Activated CD8-positive, alpha-beta memory T cell treated with anti-CD3 and anti-CD28 coated beads for 36 hours (primary cell): ENCODE data around the gene SIRPB2. TPM values are rescaled to one million over a fixed set of nuclear protein-coding genes. Genes with fewer than 3 reads are reported as not detected.

Experiments
- CTCF ChIA-PET: fragments of 350-600 bp; sonication (Branson Sonifier 250); formaldehyde crosslinking; loops from one replicate; lab custom pipeline; 2021; ENCODE audit warnings: antibody characterized with exemption; lab: Charles Lee
- POLR2A ChIA-PET: fragments of 350-600 bp; sonication (Branson Sonifier 250); formaldehyde crosslinking; loops from one replicate; lab custom pipeline; 2021; ENCODE audit warnings: antibody characterized with exemption; lab: Charles Lee
- total RNA-seq, 2 experiments: library from RNA; stranded (reverse); gene quantifications; one replicate each; pipeline ENCODE4 v1.2.3, GENCODE V29; 2021

Gene SIRPB2
- total RNA-seq, 2 experiments from 2014 or later, result not detected

DNA sequence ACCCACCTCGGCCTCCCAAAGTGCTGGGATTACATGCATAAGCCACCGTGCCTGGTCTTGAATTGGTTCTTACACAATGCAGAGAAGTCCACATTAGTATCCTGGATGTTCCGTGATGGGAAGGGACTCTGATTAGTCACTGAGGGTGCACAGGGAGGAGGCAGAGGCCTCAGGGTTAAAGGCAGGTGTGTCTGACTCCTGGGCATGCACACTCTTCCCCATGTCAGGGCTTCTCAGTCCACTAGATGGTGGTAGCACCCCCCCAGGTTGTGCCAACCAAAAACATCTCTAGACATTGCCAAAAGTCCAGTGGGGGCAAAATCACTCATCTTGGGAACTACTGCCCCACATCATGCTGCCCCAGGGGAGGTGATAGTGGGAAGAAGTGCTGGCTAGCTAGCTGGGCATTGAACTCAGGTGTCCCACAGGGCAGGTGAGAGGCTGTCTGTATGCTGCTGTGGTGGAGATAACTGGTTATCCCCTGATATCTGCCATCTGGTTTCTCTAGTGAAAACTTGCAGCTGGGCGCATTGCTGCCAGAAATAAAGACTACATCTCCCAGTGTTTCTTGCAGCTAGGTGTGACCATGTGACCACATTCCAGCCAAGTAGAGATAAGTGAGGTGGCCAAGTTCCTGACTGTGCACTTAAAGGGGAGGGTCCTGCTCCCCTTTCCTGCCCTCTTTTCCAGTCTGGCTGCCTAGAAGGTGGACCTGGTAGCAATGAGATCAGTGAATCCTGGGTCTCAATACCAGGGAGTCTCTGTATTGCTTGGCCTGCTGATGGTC, 16.2 kb downstream of the SIRPB2 start:
- POLR2A ChIA-PET, result no interaction called here
- CTCF ChIA-PET, result interaction anchor here (1.0 kb wide), 1 partner anchor 8 kb away, joined by 3 read pairs; the partner anchor contains the start of gene NSFL1C

DNA sequence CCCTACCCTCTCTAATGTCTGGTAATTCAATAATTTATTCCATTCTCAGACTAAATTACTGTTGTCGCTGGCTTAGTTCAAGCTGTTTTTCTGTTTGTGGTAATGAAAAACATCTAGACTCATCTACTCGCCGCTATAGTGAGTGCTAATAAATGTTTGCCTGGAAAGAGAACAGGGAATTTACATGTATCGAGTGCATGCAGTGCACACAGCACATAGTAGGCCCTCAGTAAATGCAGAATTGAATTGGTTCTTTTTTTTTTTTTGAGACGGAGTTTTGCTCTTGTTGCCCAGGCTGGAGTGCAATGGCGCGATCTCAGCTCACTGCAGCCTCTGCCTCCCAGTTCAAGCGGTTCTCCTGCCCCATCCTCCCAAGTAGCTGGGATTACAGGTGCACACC, 16.9 kb downstream of the SIRPB2 start:
- ChIA-PET CTCF (interaction anchor here (1.4 kb wide), 1 partner anchor 13 kb away, joined by 3 read pairs; no protein-coding TSS in a partner anchor), POLR2A (no interaction called here)

DNA sequence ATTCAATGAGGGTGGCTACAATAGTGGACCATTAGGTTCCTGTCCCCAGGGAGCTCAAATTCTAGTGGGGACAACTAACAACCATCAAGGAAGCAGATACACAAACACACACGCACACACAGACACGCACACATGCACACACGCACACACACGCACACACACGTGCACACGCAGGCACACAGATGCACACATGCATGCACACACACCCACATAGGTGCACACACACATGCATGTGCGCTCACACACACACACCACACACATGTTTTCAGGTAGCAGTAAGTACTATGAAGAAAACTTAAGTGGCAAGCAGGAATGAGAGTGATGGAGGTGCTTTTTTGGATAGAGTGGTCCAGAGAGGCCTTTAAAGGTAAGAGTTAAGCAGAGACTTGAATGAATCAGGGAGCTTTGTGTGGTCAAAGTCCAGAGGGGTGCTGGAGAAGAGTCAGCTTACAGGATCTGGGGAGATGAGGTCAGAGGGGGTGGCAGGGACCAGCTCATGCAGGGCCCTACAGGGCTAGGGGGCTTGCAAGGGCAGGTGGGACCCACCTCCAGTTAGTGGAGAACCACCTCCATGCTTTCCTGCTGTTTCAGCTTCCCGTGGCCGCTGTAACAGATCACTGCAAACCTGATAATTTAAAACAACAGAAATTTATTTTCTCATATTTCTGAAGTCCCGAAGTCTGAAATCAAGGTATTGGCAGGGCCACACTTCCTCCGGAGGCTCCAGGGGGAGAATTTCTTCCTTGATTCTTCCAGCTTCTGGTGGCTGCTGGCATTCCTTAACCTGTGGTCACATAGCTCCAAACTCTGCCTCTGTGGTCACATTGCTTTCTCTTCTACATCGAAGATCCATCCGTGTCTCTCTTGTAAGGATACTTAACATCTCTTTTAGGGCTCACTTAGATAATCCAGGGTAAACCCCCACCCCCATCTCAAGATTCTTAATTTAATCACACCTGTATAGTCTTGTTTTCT, 17.7 kb downstream of the SIRPB2 start:
- CTCF ChIA-PET, result interaction anchor here (1.4 kb wide), 1 partner anchor 13 kb away, joined by 3 read pairs; no protein-coding TSS in a partner anchor
- POLR2A ChIA-PET, result no interaction called here

DNA sequence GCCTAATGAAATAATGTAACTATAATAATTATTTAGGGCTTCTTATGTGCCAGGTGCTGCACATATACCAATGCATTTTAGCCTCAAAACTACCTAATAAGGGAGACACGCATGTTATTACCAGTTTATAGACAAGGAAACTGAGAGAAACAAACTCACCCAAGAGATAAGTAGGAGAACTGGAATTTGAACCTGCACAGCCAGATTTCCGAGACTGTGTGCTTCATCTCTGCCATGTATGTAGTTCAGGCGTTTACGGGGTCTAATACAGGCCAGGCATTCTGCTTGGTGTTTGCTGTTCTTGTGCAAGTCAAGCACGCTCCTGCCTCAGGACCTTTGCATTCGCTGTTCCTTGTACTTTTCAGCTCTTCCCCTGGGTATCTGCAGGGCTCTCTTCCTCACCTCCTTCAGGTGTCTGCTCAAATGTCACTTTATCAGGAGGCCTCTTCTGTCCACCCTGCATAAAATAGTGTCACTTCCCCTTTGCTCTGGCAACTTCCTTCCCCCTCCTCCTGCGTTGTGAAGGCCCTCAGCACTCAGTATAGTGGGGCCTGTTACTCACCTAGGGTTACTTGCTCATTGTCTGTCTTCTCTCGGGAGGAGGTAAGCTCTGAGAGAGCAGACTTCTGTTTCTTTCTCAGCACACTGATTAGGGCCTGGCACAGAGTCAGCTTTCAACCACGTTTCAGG, 18.5 kb downstream of the SIRPB2 start:
- CTCF ChIA-PET, result interaction anchor here (1.4 kb wide), 1 partner anchor 12 kb away, joined by 3 read pairs; no protein-coding TSS in a partner anchor
- POLR2A ChIA-PET, result no interaction called here

GRCh38 chr20:1471242-1471641, 20.0 kb downstream of the SIRPB2 start:
- POLR2A ChIA-PET, result no interaction called here
- CTCF ChIA-PET, result no interaction called here

DNA sequence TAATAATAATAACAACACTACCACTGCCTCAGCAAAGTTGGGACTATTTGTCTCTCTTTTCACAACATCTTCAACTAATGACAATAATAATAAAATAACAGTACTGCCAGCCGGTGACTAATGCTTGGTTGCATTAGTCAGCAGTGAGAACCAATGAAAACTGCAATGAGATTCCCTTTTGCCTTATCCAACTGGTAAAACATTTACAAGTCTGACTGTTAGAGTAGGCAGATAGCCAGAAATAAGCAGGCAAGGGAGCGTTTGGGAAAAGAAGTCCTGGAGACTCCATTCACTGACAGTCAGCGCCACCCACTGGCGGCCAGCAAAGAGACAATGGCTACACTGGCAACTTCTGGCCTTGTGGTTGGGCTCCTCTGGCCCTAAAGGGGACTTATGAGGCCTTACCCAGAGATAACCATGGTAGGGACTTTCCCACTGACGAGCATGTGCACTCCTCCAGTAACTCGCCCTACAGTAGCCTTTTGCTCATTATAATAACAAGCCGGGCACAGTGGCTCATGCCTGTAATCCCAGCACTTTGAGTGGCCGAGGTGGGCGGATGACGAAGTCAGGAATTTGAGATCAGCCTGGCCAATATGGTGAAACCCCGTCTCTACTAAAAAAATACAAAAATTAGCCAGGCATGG, 21.2 kb downstream of the SIRPB2 start:
- ChIA-PET POLR2A (no interaction called here), CTCF (no interaction called here)

DNA sequence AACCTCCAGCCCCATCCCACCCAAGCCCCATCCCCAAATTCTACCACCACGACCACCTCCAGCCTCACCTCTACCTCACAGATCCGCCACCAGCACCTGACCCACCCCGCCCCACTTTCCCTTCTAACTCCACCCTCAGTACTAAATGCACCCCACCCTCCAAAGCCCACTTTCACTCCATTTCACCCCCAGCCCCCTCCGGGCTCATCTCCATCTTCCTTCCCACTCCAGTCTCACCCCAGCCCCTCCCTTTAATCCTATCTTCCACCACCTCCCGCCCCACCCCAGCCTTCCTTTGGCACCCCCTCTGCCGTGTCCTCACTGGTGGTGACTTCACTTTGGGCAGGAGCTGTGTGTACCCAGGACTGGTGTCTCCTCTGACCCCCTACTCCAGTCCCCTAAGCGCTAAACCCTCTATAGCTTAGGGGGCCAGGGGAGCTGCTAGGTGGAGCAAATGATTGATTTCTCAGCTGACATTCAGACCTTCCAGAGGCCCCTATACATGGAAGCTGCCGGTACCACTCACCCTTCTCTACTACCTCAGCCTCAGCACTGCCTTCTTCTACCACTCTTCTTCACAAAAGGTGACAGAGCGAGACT, 21.8 kb downstream of the SIRPB2 start:
- CTCF ChIA-PET, result interaction anchor here (1.6 kb wide), 1 partner anchor 203 kb away, joined by 3 read pairs; the partner anchor contains the start of gene SNPH
- POLR2A ChIA-PET, result no interaction called here

GRCh38 chr20:1468117-1468624, 23.0 kb downstream of the SIRPB2 start:
- ChIA-PET POLR2A (no interaction called here), CTCF (interaction anchor here (1.3 to 2.5 kb wide), 7 partner anchors 17 to 309 kb away, joined by 3 to 10 read pairs (median 6); partner anchors contain the start of gene SNPH)

DNA sequence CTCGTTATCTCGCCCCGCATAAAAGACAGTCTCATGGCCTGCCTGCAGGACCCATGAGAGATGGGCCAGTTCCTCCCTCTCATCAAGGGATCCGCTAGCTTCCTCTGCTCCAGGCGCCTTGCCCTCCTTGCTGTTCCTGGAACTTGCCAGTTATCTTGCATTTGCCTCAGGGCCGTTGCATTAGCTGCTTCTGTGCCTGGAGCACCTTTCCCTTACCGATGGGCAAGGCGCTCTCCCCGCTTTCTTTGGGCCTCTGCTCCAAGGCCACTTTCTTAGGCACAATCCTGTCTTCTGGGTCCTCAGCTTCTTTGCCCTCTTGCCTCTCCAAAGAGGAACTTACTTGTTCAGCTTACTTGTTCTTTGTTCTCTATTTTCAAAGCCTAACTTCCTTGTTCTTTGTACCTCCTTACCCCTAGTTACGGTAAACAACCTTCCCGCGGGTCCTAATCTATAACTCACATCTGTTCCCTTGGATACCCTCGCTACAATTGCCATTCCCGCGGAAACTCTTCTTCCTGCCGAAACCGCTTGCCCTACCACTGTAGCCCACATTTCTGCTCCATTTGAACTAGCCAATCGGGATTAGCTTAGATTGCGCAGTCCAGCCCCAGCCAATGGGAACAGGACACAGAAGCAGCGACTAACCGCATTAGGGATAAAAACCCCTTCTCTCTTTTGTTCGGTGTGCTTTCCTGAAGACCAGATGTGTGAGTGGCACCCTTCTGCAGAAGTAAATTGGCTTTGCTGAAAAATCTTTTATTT, 23.7 kb downstream of the SIRPB2 start:
- POLR2A ChIA-PET, result interaction anchor here (0.6 kb wide), 1 partner anchor 91 kb away, joined by 3 read pairs; no protein-coding TSS in a partner anchor

GRCh38 chr20:1467082-1467354, 24.2 kb downstream of the SIRPB2 start:
- CTCF ChIA-PET, result interaction anchor here (0.5 to 2.5 kb wide), 11 partner anchors 8 to 1666 kb away, joined by 3 to 10 read pairs (median 5); no protein-coding TSS in a partner anchor
- POLR2A ChIA-PET, result no interaction called here

More for the DNA sequence above, 23.7 kb downstream of the SIRPB2 start:
- CTCF ChIA-PET, result interaction anchor here (0.5 to 2.5 kb wide), 11 partner anchors 8 to 1666 kb away, joined by 3 to 10 read pairs (median 4); partner anchors contain the start of gene SNPH

DNA sequence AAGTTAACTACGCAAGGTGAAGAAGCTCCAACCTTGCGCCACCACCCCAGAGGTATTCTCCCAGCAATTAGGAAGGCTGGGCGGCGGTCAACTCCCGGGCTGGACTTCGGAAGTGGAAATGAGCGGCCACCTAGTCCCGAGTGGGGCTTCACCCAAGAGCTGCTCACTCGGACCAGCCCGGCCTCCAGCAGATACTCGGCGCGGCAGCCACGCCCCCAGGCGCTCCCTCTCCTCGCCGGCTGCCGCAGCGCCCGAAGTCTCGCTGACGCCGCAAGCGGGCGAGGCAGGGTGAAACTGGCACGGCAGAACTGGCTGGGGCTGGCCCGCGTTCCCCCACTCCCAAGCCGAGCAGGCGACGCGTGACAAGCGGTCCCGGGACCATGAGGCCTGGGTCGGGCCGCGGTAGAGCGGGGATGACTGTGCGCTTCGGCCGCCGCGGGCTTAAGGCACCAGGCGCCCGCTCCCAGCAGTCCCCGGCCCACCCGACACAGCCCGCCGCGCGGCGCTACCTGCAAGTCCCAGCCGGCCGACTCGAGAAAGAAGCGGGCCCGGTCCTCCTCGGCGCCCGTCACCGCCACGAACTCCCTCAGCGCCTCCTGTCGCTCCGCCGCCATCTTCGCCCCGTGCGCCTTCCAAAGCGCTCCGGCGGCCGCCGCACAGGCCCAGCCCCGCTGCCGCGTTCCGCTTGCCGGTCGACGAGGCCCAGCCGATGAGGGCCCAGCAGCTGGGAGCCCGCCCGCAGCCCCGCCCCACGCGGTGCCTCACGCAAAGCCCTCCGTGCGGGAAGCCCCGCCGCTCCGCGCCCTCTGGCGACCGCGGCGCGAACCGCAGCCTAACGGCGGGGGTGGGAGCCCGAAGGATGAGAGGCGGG, 24.8 kb downstream of the SIRPB2 start, which contains the start of gene NSFL1C:
NSFL1C (minus strand) TSS at position 639 of the 871 bp plus-strand sequence; CDS start at position 614, 25 bp downstream.
- ChIA-PET POLR2A (interaction anchor here (0.5 kb wide), 1 partner anchor 316 kb away, joined by 6 read pairs; no protein-coding TSS in a partner anchor), CTCF (interaction anchor here (0.8 to 2.5 kb wide), 13 partner anchors 9 to 310 kb away, joined by 3 to 10 read pairs (median 4); no protein-coding TSS in a partner anchor)

- POLR2A ChIA-PET, result no interaction called here
- CTCF ChIA-PET, result interaction anchor here (0.8 to 2.5 kb wide), 8 partner anchors 10 to 253 kb away, joined by 3 to 10 read pairs (median 4); no protein-coding TSS in a partner anchor
Measured at GRCh38 chr20:1465470-1466210, 25.6 kb downstream of the SIRPB2 start.

DNA sequence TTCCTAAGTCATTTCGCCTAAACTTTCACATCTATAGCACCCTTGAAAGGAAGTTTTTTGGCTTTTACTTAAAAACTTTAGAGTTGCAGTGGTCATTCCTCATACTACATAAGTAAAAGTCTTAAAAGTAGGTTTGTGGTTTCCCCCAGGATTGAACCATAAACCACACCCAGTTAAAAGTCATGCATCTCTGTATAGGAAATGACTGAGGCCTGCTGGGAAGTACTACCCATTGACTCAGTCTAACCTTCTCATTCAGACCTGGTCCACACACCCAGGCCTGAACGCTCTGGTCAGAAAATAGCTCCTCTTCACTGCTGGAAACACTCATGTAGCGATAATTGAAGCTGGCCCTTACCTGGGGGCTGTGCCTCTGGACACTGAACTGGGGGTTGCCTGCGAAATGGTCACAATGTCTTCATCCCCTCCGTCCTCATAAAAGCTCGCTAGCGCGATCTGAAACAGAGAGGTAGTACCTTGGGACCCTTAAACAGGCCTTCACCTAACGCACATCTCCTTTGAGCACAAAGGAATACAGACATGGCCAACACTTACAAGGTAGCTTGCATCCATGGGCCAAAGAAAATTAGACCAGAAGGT, 27.1 kb downstream of the SIRPB2 start:
- CTCF ChIA-PET, result no interaction called here
- POLR2A ChIA-PET, result no interaction called here

GRCh38 chr20:1462834-1463233, 28.4 kb downstream of the SIRPB2 start:
- ChIA-PET CTCF (interaction anchor here (1.4 kb wide), 1 partner anchor 25 kb away, joined by 3 read pairs; no protein-coding TSS in a partner anchor), POLR2A (no interaction called here)

DNA sequence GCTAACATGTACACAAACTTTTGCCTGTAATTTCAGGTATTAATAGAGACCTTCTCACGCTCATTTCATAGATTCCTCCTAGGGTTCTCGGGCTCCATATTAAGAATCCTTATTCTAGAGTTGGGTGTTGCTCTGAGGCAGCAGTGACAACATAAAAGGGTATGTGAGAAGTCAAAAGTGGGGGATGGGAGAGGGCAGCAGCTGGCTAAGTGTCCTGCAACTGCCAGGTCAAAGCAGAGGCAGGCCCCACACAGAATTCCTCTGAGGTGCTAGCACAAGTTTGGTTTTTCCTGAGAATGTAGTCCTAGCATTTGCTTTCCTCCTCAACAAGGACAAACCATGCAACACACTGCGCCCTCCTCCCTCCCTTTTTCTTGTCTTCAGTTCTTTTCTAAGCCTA, 29.2 kb downstream of the SIRPB2 start:
- ChIA-PET CTCF (interaction anchor here (1.4 kb wide), 1 partner anchor 24 kb away, joined by 3 read pairs; no protein-coding TSS in a partner anchor), POLR2A (no interaction called here)
